KOPT-K1 (cell line): ENCODE measurements around the gene LRPAP1.
"Not testable (repeated sequence)": the region's sequence is repeated elsewhere in the genome, so short reads cannot be mapped to it uniquely, and the experiment has no call there.

ENCODE experiments used
- H3K27ac ChIP-seq: fragments of 200-600 bp; sonication (generic); 2 replicates; pipeline ENCODE4 v1.5.1; 2016; ENCODE audit warnings: antibody characterized with exemption, mild to moderate bottlenecking, low read depth, low read length; ENCODE audit not compliant: poor library complexity, severe bottlenecking
- H3K36me3 ChIP-seq: fragments of 200-600 bp; sonication (generic); 2 replicates; pipeline ENCODE4 v1.5.1; 2017; ENCODE audit warnings: antibody characterized with exemption, mild to moderate bottlenecking, low read length, moderate library complexity; ENCODE audit not compliant: insufficient read depth
- H3K9me3 ChIP-seq: fragments of 200-600 bp; sonication (generic); 2 replicates; pipeline ENCODE4 v1.5.1; 2017; ENCODE audit warnings: antibody characterized with exemption, low read length, mild to moderate bottlenecking; ENCODE audit not compliant: insufficient read depth, poor library complexity, severe bottlenecking

Gene LRPAP1

GRCh38 chr4:3531879-3532750, at the start of gene LRPAP1:
Gene LRPAP1 (minus strand): TSS chr4:3532422. CDS start chr4:3532412, 10 bp downstream.
- Histone ChIP-seq H3K9me3 (no peaks in the 10 kb centered on the region), H3K27ac (peak within 1 kb of the TSS; percentile 75), H3K36me3 (peaks cover 24% of the 10 kb centered on the region; the same call in 1 of the 2 replicates)

- H3K36me3 ChIP-seq, H3K9me3 ChIP-seq, H3K27ac ChIP-seq: not testable (repeated sequence)
These were observed 49.3 kb upstream of the LRPAP1 start for GRCh38 chr4:3581334-3582090.

GRCh38 chr4:3580859-3581258, 48.6 kb upstream of the LRPAP1 start:
- not testable (repeated sequence) for H3K27ac ChIP-seq, H3K36me3 ChIP-seq, H3K9me3 ChIP-seq

- not testable (repeated sequence) for H3K27ac ChIP-seq, H3K9me3 ChIP-seq, H3K36me3 ChIP-seq
These were observed 46.4 kb upstream of the LRPAP1 start for GRCh38 chr4:3578527-3579144.

GRCh38 chr4:3578052-3578451, 45.8 kb upstream of the LRPAP1 start:
- not testable (repeated sequence) for H3K9me3 ChIP-seq, H3K27ac ChIP-seq, H3K36me3 ChIP-seq

- not testable (repeated sequence) for H3K9me3 ChIP-seq, H3K36me3 ChIP-seq, H3K27ac ChIP-seq
These were observed 45.1 kb upstream of the LRPAP1 start for GRCh38 chr4:3577208-3577892.

GRCh38 chr4:3576533-3577207, 44.4 kb upstream of the LRPAP1 start:
- not testable (repeated sequence) for H3K9me3 ChIP-seq, H3K36me3 ChIP-seq, H3K27ac ChIP-seq

GRCh38 chr4:3575426-3576369, 43.5 kb upstream of the LRPAP1 start:
- H3K9me3 ChIP-seq, H3K27ac ChIP-seq, H3K36me3 ChIP-seq: not testable (repeated sequence)

- H3K27ac ChIP-seq, H3K36me3 ChIP-seq: not testable (repeated sequence)
These were observed 42.6 kb upstream of the LRPAP1 start for GRCh38 chr4:3574865-3575264.

GRCh38 chr4:3574346-3574745, 42.1 kb upstream of the LRPAP1 start:
- H3K27ac ChIP-seq, H3K9me3 ChIP-seq, H3K36me3 ChIP-seq: not testable (repeated sequence)

More at GRCh38 chr4:3574865-3575264, 42.6 kb upstream of the LRPAP1 start:
- H3K9me3 ChIP-seq: not testable (repeated sequence)

- H3K36me3 ChIP-seq: no peaks in the 10 kb centered on the region
- no peaks in the 10 kb centered on the region for H3K9me3 ChIP-seq
- H3K27ac ChIP-seq: no peak overlapping the region
These were observed 40.9 kb upstream of the LRPAP1 start for GRCh38 chr4:3573131-3573530.

- no peak overlapping the region for H3K27ac ChIP-seq
- H3K36me3 ChIP-seq: no peaks in the 10 kb centered on the region
- no peaks in the 10 kb centered on the region for H3K9me3 ChIP-seq
These were observed 40.1 kb upstream of the LRPAP1 start for GRCh38 chr4:3572363-3572762.

- Histone ChIP-seq H3K36me3 (no peaks in the 10 kb centered on the region), H3K9me3 (no peaks in the 10 kb centered on the region), H3K27ac (no peak overlapping the region)
These were observed 39.7 kb upstream of the LRPAP1 start for GRCh38 chr4:3571921-3572320.

GRCh38 chr4:3570923-3571322, 38.7 kb upstream of the LRPAP1 start:
- H3K9me3 ChIP-seq, H3K36me3 ChIP-seq, H3K27ac ChIP-seq: not testable (repeated sequence)
